CD4-positive, alpha-beta T cell (primary cell): ENCODE results near the gene SH3GLB1. TPM values are rescaled to one million over a fixed set of nuclear protein-coding genes. Genes with fewer than 3 reads are reported as not detected.

ENCODE experiments used
- ATAC-seq: fragments of 200-7000 bp; cut with Tn5 transposase; one replicate; pipeline ENCODE4 v1.10.0; 2022; ENCODE audit warnings: mild to moderate bottlenecking; ENCODE audit not compliant: poor library complexity
- CTCF ChIA-PET: fragments of 350-600 bp; sonication (Branson Sonifier 250); formaldehyde crosslinking; loops from one replicate; lab custom pipeline; 2021; ENCODE audit warnings: antibody characterized with exemption, inconsistent platforms; lab: Charles Lee
- POLR2A ChIA-PET: fragments of 350-600 bp; sonication (Branson Sonifier 250); formaldehyde crosslinking; loops from one replicate; lab custom pipeline; 2021; ENCODE audit warnings: antibody characterized with exemption, inconsistent platforms; lab: Charles Lee
- DNase-seq, 14 experiments: peaks; one replicate each; pipeline ENCODE4 v3.0.0-alpha.2; 2013 to 2020; ENCODE audit warnings: mixed read lengths in 2 of 14
- H3K27ac ChIP-seq, 2 donors: one replicate each; pipeline versions ENCODE4 v1.5.1 to v1.7.0; 2013; ENCODE audit warnings: low read length in 2 of 2, low read depth in 1 of 2, mild to moderate bottlenecking in 1 of 2
- H3K27me3 ChIP-seq, 2 experiments: 1 replicate in 1 of 2; 2 replicates in 1 of 2; pipeline versions ENCODE4 v1.6.1 to v1.7.0; 2013; ENCODE audit warnings: low read length in 2 of 2, control low read depth in 1 of 2, mild to moderate bottlenecking in 1 of 2, moderate library complexity in 1 of 2; ENCODE audit not compliant: insufficient read depth in 2 of 2, control insufficient read depth in 1 of 2
- H3K36me3 ChIP-seq: one replicate; pipeline ENCODE4 v1.6.1; 2013; ENCODE audit warnings: low read length, control low read depth; ENCODE audit not compliant: insufficient read depth
- H3K4me1 ChIP-seq: one replicate; pipeline ENCODE4 v1.6.1; 2013; ENCODE audit warnings: low read length, control low read depth; ENCODE audit not compliant: insufficient read depth
- H3K4me3 ChIP-seq: one replicate; pipeline ENCODE4 v1.5.1; 2013; ENCODE audit warnings: mild to moderate bottlenecking, low read length, moderate library complexity
- H3K9me3 ChIP-seq, 2 experiments: 1 replicate in 1 of 2; 2 replicates in 1 of 2; pipeline versions ENCODE4 v1.6.1 to v1.7.0; 2013; ENCODE audit warnings: low read length in 2 of 2, mild to moderate bottlenecking in 2 of 2, control low read depth in 1 of 2, moderate library complexity in 1 of 2; ENCODE audit not compliant: control insufficient read depth in 1 of 2, insufficient read depth in 1 of 2
- H3K27ac Mint-ChIP-seq: one replicate; pipeline ENCODE4 v1.8.0; 2020; ENCODE audit warnings: mixed read lengths
- H3K27me3 Mint-ChIP-seq: one replicate; pipeline ENCODE4 v1.8.0; 2021; ENCODE audit warnings: mixed read lengths
- H3K36me3 Mint-ChIP-seq: one replicate; pipeline ENCODE4 v1.8.0; 2021; ENCODE audit warnings: low read depth, mixed read lengths
- H3K4me1 Mint-ChIP-seq: one replicate; pipeline ENCODE4 v1.8.0; 2021; ENCODE audit warnings: low read depth, mixed read lengths
- H3K4me3 Mint-ChIP-seq: one replicate; pipeline ENCODE4 v1.8.0; 2020; ENCODE audit warnings: mild to moderate bottlenecking, mixed read lengths
- H3K9me3 Mint-ChIP-seq: one replicate; pipeline ENCODE4 v1.8.0; 2020; ENCODE audit warnings: mixed read lengths
- intact Hi-C, 2 experiments: fragments of 100-400 bp; cut with DNase I in 1 of 2; cut with micrococcal nuclease in 1 of 2; formaldehyde crosslinking; loops; one replicate each; pipeline versions ENCODE4 v1.15.1 to v1.9.0; 2023 to 2025; cut with DNase I, micrococcal nuclease
- total RNA-seq, 174 experiments: library from RNA in 2 of 174; stranded (reverse) in 2 of 174; gene quantifications; one replicate each; pipeline ENCODE4 v1.2.3 and lab custom pipeline; 2021 to 2026
- TF ChIP-seq, protein P1 (sequence below): fragments of 200-600 bp; IDR thresholded peaks from one replicate; pipeline ENCODE4 v1.8.0; 2022; ENCODE audit warnings: antibody characterized with exemption, mild to moderate bottlenecking

Gene SH3GLB1
- total RNA-seq, 2 experiments from 2014 or later, result 50.6 to 52.3 TPM

DNA sequence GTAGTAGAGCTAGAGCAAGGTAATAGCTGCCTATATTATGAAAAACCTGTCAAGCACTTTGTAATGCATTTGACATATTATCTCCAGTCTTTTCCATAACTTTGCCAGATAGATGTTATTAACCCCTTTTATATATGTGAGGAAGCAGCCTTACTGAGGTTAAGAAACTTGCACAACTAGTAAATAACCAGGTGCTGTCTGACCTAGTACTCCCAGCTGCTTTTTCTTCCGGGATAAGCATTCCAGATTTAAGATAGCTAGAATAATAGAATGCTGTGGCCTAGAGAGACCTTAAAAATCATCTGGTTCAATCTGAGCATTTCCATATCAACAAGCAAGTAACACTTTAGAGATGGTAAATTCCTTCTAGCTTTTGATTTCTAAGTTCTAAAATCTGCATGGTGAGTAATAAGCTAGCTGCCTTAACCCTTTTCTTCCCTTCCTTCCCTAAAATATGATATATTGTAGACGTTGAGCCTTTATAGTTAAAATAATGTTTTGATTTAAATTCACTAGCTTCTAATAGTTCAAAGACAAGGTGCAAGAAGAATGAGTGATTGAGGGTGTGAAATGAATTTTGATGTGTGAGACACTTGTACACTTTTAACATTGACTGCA, 1.8 kb downstream of the SH3GLB1 start:
- Histone ChIP-seq H3K9me3 (no peaks in the 10 kb centered on the region), H3K27ac (no peak overlapping the region), H3K27me3 (no peaks in the 10 kb centered on the region), H3K4me1 (peaks cover 18% of the 10 kb centered on the region), H3K36me3 (no peaks in the 10 kb centered on the region), H3K4me3 (peak overlapping the region; percentile 68)
- CTCF ChIA-PET, result interaction anchor here (0.7 to 4.1 kb wide), 3 partner anchors 11 to 127 kb away, joined by 3 to 89 read pairs (median 14); no protein-coding TSS in a partner anchor
- intact Hi-C loops, result loop anchor here (10.0 kb wide), 8 partner anchors 201 to 1451 kb away; partner anchors contain the start of genes HS2ST1 (in 2 of the 2), SELENOF (in 2 of the 2), C1orf52 (in 1 of the 2) and ODF2L (in 1 of the 2)
- DNase-seq, result no peak
- H3K27me3 Mint-ChIP-seq, result no peaks in the 10 kb centered on the region
- TF ChIP-seq, protein P1, sequence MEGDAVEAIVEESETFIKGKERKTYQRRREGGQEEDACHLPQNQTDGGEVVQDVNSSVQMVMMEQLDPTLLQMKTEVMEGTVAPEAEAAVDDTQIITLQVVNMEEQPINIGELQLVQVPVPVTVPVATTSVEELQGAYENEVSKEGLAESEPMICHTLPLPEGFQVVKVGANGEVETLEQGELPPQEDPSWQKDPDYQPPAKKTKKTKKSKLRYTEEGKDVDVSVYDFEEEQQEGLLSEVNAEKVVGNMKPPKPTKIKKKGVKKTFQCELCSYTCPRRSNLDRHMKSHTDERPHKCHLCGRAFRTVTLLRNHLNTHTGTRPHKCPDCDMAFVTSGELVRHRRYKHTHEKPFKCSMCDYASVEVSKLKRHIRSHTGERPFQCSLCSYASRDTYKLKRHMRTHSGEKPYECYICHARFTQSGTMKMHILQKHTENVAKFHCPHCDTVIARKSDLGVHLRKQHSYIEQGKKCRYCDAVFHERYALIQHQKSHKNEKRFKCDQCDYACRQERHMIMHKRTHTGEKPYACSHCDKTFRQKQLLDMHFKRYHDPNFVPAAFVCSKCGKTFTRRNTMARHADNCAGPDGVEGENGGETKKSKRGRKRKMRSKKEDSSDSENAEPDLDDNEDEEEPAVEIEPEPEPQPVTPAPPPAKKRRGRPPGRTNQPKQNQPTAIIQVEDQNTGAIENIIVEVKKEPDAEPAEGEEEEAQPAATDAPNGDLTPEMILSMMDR, result no peak
- peaks cover 74% of the 10 kb centered on the region for H3K4me1 Mint-ChIP-seq
- peak overlapping the region; percentile 99 for H3K4me3 Mint-ChIP-seq
- POLR2A ChIA-PET, result interaction anchor here (0.7 to 4.3 kb wide), 4 partner anchors 10 to 318 kb away, joined by 4 to 103 read pairs (median 40); partner anchors contain the start of genes HS2ST1 and SELENOF
- H3K27ac Mint-ChIP-seq, result peak overlapping the region; percentile 99
- H3K36me3 Mint-ChIP-seq, result peaks cover 35% of the 10 kb centered on the region
- H3K9me3 Mint-ChIP-seq, result no peaks in the 10 kb centered on the region
- ATAC-seq, result no peak

DNA sequence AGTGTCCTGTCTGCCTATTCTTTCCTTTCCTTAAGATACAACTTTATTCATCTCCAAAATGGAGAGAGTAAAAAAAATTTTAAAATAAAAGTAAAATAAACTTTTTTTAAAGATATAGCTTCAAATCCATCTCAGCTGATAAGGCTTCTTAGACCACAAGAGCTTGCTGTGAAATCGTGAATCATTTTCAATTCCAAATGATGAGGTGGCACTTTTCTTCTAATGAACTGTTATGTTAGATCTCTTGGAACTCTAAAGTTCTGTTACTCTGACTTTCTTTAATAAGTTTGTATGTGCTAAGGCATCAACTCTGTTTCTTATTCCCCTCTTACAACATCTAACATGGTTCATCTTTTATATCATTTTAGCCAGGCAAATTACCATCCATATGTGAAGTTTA, 4.5 kb downstream of the SH3GLB1 start:
- H3K9me3 ChIP-seq, result no peaks in the 10 kb centered on the region
- no peak overlapping the region for H3K27ac Mint-ChIP-seq

DNA sequence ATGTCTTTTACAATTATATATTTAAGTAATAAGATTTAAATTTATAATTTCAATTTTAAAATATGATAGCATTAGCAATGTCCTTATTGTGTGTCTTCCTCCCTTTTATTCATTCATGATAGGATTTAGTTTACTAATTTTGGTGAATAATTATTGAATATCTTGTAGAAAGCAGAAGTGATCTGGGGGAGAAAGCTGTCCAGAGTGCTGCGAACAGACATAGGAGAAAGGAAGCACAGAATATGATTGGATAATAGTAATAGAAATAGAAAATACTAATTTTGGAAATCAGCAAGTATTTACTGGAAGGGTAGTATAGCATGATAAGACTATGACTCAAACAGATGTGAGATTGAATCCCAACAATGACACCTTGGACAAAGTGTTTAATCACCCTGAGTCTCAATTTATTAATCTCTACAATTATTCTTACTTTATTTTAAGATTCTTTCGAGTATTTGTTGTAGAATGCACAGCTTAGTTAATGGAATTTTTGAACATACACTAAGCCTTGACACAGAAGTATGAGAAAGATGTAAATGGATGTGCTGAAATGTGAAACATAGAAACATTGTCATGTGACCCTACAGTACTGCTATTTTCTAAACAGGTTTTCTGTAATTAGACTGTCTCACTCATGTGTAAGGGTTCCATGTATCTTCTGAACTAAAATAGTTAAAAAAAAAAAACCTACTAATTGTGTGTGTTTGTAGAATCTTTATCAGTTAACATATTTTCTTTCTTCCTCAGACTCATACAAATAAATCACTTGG, 7.9 kb downstream of the SH3GLB1 start:
- no peak for ATAC-seq
- H3K4me3 ChIP-seq, result no peak overlapping the region
- Mint-ChIP-seq H3K9me3 (no peaks in the 10 kb centered on the region), H3K27ac (no peak overlapping the region), H3K4me1 (peaks cover 76% of the 10 kb centered on the region), H3K27me3 (no peaks in the 10 kb centered on the region), H3K4me3 (no peak overlapping the region), H3K36me3 (peaks cover 25% of the 10 kb centered on the region)
- TF ChIP-seq, protein P1, result no peak
- H3K9me3 ChIP-seq, result no peaks in the 10 kb centered on the region
- no peak overlapping the region for H3K27ac ChIP-seq
- peaks cover 12% of the 10 kb centered on the region for H3K4me1 ChIP-seq
- DNase-seq, result no peak
- ChIA-PET CTCF (no interaction called here), POLR2A (interaction anchor here (7.7 kb wide), 1 partner anchor 8 kb away, joined by 77 read pairs; the partner anchor contains the start of gene SH3GLB1)
- intact Hi-C loops, result no loop called here
- peaks cover 2% of the 10 kb centered on the region for H3K36me3 ChIP-seq
- no peaks in the 10 kb centered on the region for H3K27me3 ChIP-seq

More for the DNA sequence above, 4.5 kb downstream of the SH3GLB1 start:
- DNase-seq, result no peak
- Mint-ChIP-seq H3K4me1 (peaks cover 76% of the 10 kb centered on the region), H3K27me3 (no peaks in the 10 kb centered on the region), H3K9me3 (no peaks in the 10 kb centered on the region), H3K36me3 (peaks cover 30% of the 10 kb centered on the region), H3K4me3 (peak overlapping the region; percentile 7)
- ChIA-PET POLR2A (no interaction called here), CTCF (interaction anchor here (0.6 to 1.0 kb wide), 2 partner anchors 25 to 33 kb away, joined by 3 read pairs; no protein-coding TSS in a partner anchor)
- Histone ChIP-seq H3K4me3 (no peak overlapping the region), H3K36me3 (no peaks in the 10 kb centered on the region), H3K4me1 (peaks cover 16% of the 10 kb centered on the region), H3K27ac (no peak overlapping the region), H3K27me3 (no peaks in the 10 kb centered on the region)
- no peak for ATAC-seq
- TF ChIP-seq, protein P1, result no peak
- intact Hi-C loops, result loop anchor here (10.0 kb wide), 8 partner anchors 204 to 1454 kb away; partner anchors contain the start of genes HS2ST1 (in 2 of the 2), SELENOF (in 2 of the 2), C1orf52 (in 1 of the 2) and ODF2L (in 1 of the 2)
